ENCODE results near the gene FOSB. TPM values are rescaled to one million over a fixed set of nuclear protein-coding genes. Genes with fewer than 3 reads are reported as not detected.

The FOSB gene
- total and polyA plus RNA-seq, 9 of the 15 experiments (the other 6 are each of a cell fraction or from before 2014, with no cell fraction given) = 0.11 to 2.7 (median 0.73) TPM

GRCh38 chr19:45477713-45478453 is 10.1 kb downstream of the FOSB start:
- POLR2A ChIA-PET = interaction anchor here (1.0 to 3.0 kb wide), 10 partner anchors 9 to 99 kb away, joined by 3 to 37 read pairs (median 6); partner anchors contain the start of genes FOSB and PPP1R13L
- TF ChIP-seq ZNF3 (CRISPR knock-in tag; IDR thresholded peaks at IDR 0.05) (peak; percentile 81), ZFP1 (CRISPR knock-in tag; IDR thresholded peaks at IDR 0.05) (no peak), CBX8 (IDR thresholded peaks at IDR 0.05; ENCODE audit: borderline replicate concordance, extremely low read depth, low read depth, low read length, poor library complexity, severe bottlenecking) (no peak), ARID1B (IDR thresholded peaks at IDR 0.05) (0 out of 2 replicates have a peak, but pooled peaks have one; percentile 26), CREB3L1 (IDR thresholded peaks at IDR 0.05; ENCODE audit: borderline replicate concordance, low read depth) (peak; percentile 64; the same call in 1 of the 2 replicates), TSHZ1 (CRISPR knock-in tag; IDR thresholded peaks at IDR 0.05) (no peak), HCFC1 (IDR thresholded peaks at IDR 0.05; ENCODE audit: low read depth, low read length) (no peak), ETV6 (IDR thresholded peaks at IDR 0.05; ENCODE audit: borderline replicate concordance in 1 of 2, low read depth in 2 of 2, low read length in 1 of 2) (0 out of 4 replicates have a peak, but pooled peaks of 1 of the 2 experiments have one; percentile 11), ETV6 (CRISPR knock-in tag; IDR thresholded peaks at IDR 0.05; ENCODE audit: borderline replicate concordance) (no peak), EHMT2 (IDR thresholded peaks at IDR 0.05) (0 out of 2 replicates have a peak, but pooled peaks have one; percentile 26), NFE2 (IDR thresholded peaks at IDR 0.05; ENCODE audit: low read depth) (peak; percentile 60), RBM25 (IDR thresholded peaks at IDR 0.05; ENCODE audit: low read depth, low read length, severe bottlenecking) (peak; percentile 58), CREB1 (IDR thresholded peaks at IDR 0.05) (no peak), CREB1 (CRISPR knock-in tag; IDR thresholded peaks at IDR 0.05) (0 out of 2 replicates have a peak, but pooled peaks have one; percentile 7), ARNT (IDR thresholded peaks at IDR 0.05) (0 out of 4 replicates have a peak, but pooled peaks of 1 of the 2 experiments have one; percentile 4), ETV5 (CRISPR knock-in tag; IDR thresholded peaks at IDR 0.05; ENCODE audit: low read depth) (no peak)

More at GRCh38 chr19:45477713-45478453, 10.1 kb downstream of the FOSB start:
- in situ Hi-C loops (cut with MboI) (loop anchor here (5.0 kb wide), 1 partner anchor 36 kb away; no protein-coding TSS in a partner anchor), intact Hi-C loops (cut with micrococcal nuclease) (loop anchor here (1.0 kb wide), 3 partner anchors 35 to 51 kb away; no protein-coding TSS in a partner anchor)
- Histone ChIP-seq H3K9ac (ENCODE audit: insufficient read depth in 1 of 2, low read depth in 2 of 2, low read length in 2 of 2) (peak overlapping the region; percentile 90 to 93; a peak in 3 of 4 replicates), H3K27me3 (ENCODE audit: control insufficient read depth in 2 of 2, insufficient read depth in 2 of 2, low read length in 2 of 2) (no peaks in the 10 kb centered on the region), H3K9me3 (replicated peaks; ENCODE audit: control insufficient read depth, insufficient read depth, low read depth, low read length) (no peaks in the 10 kb centered on the region), H3K4me3 (peak overlapping the region; percentile 45), H3K79me2 (ENCODE audit: control insufficient read depth, insufficient read depth, low read length) (no peaks in the 10 kb centered on the region), H3K4me2 (ENCODE audit: insufficient read depth, low read length) (peak overlapping the region; percentile 92), H3K36me3 (ENCODE audit: control insufficient read depth, insufficient read depth, low read length) (no peaks in the 10 kb centered on the region), H3K4me1 (replicated peaks in 1 of 2; ENCODE audit: control insufficient read depth in 2 of 2, insufficient read depth in 2 of 2, low read length in 2 of 2) (peaks cover 8% of the 10 kb centered on the region in 2 experiments; a peak in 4 of 5 replicates), H3K27ac (ENCODE audit: extremely low read depth, low read depth, low read length) (peak overlapping the region; percentile 51; the same call in 2 of the 3 replicates), H4K20me1 (replicated peaks; ENCODE audit: control insufficient read depth, insufficient read depth, low read length) (no peaks in the 10 kb centered on the region), H2AFZ (ENCODE audit: low read depth, low read length) (peak overlapping the region; percentile 71), H3K9me1 (ENCODE audit: control insufficient read depth, insufficient read depth, low read length) (no peaks in the 10 kb centered on the region)
- CTCF ChIA-PET (ENCODE audit: low intra/inter-chr PET ratio) = interaction anchor here (0.7 to 6.9 kb wide), 10 partner anchors 9 to 489 kb away, joined by 3 to 179 read pairs (median 6); partner anchors contain the start of gene PPP1R13L
- WGBS (ENCODE audit: insufficient coverage, low coverage, missing lambda C conversion rate) = 6% methylated on average over 12 of the region's 12 CpGs
- FAIRE-seq (no peak), ATAC-seq (no peak), DNase-seq (ENCODE audit: extremely low read depth in 1 of 4, low spot score in 3 of 4) (peak in 2 of 4 experiments; percentile 24 to 29)
- BruUV-seq (replicated peaks) = no TSS peak
